HEK293 (cell line): ENCODE measurements around the gene MUC5AC.

Experiments used
- ZNF416 ChIP-seq: fragments of 450-650 bp; formaldehyde crosslinking; IDR thresholded peaks from 2 replicates; pipeline ENCODE4 v1.5.1; 2016; ENCODE audit warnings: missing biosample characterization, missing genetic modification characterization
- ZNF785 ChIP-seq: fragments of 450-650 bp; formaldehyde crosslinking; IDR thresholded peaks from 2 replicates; pipeline ENCODE4 v1.5.1; 2016; ENCODE audit warnings: missing biosample characterization, missing genetic modification characterization
- TF ChIP-seq, protein P1 (sequence below): fragments of 450-650 bp; formaldehyde crosslinking; IDR thresholded peaks from 2 replicates; pipeline ENCODE4 v1.5.1; 2016; ENCODE audit warnings: missing biosample characterization, missing genetic modification characterization

DNA sequence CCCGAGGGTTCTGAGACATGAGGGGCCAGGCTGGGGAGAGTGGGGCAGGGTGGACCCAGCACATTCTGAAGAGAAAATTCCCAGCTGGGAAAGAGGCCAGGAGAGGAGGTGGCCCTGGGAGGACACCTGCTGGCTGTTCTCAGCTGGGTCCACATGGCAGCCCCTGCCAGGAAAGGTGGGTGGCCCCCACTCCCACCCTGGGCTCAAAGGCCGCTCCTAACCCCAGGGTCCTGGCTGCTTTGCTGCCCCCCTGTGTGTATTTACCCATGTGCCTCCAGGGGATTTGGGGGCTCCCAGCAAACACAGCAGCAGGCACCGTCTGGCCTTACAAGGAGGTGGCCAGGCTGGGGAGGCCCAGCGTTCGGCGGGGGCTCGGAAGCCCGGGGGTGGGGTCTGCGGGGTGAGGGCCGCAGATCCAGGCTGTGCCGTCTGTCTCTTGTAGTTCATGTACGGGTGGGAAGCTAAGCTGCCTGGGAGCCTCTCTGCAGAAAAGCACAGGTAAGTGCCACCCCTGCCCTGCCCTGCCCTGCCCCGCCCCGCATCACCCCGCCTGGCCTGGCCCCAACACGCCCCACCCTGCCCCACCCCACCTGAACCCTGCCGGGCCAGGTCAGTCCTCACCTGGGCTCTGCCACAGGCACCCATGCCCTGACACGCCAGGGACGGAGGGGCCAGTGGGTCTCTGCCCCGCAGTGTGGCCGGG is 75.7 kb downstream of the MUC5AC start:
- TF ChIP-seq, protein P1, sequence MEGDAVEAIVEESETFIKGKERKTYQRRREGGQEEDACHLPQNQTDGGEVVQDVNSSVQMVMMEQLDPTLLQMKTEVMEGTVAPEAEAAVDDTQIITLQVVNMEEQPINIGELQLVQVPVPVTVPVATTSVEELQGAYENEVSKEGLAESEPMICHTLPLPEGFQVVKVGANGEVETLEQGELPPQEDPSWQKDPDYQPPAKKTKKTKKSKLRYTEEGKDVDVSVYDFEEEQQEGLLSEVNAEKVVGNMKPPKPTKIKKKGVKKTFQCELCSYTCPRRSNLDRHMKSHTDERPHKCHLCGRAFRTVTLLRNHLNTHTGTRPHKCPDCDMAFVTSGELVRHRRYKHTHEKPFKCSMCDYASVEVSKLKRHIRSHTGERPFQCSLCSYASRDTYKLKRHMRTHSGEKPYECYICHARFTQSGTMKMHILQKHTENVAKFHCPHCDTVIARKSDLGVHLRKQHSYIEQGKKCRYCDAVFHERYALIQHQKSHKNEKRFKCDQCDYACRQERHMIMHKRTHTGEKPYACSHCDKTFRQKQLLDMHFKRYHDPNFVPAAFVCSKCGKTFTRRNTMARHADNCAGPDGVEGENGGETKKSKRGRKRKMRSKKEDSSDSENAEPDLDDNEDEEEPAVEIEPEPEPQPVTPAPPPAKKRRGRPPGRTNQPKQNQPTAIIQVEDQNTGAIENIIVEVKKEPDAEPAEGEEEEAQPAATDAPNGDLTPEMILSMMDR (tag by site-specific recombination) = no peak
- TF ChIP-seq ZNF416 (tag by site-specific recombination) (no peak), ZNF785 (tag by site-specific recombination) (no peak)
